Activated CD4-positive, alpha-beta T cell treated with anti-CD3 and anti-CD28 coated beads, Interleukin-2, amount 10 ng/mL, durations not matched to agents 7 days and 5 days (primary cell): ENCODE results near the gene TMPRSS11B. TPM values are rescaled to one million over a fixed set of nuclear protein-coding genes. Genes with fewer than 3 reads are reported as not detected.

Experiments used
- CTCF ChIA-PET: fragments of 350-600 bp; sonication (Branson Sonifier 250); formaldehyde crosslinking; loops from one replicate; lab custom pipeline; 2021; ENCODE audit warnings: antibody characterized with exemption; lab: Charles Lee
- POLR2A ChIA-PET: fragments of 350-600 bp; sonication (Branson Sonifier 250); formaldehyde crosslinking; loops from one replicate; lab custom pipeline; 2021; ENCODE audit warnings: antibody characterized with exemption; lab: Charles Lee
- DNase-seq: peaks from one replicate; pipeline ENCODE4 v3.0.0-alpha.2; 2020
- H3K27ac Mint-ChIP-seq: one replicate; pipeline ENCODE4 v1.8.0; 2021; ENCODE audit warnings: mild to moderate bottlenecking, moderate library complexity, mixed read lengths
- H3K27me3 Mint-ChIP-seq: one replicate; pipeline ENCODE4 v1.8.0; 2021; ENCODE audit warnings: mixed read lengths
- H3K36me3 Mint-ChIP-seq: one replicate; pipeline ENCODE4 v1.8.0; 2021; ENCODE audit warnings: low read depth, mixed read lengths
- H3K4me1 Mint-ChIP-seq: one replicate; pipeline ENCODE4 v1.8.0; 2021; ENCODE audit warnings: mixed read lengths
- H3K4me3 Mint-ChIP-seq: one replicate; pipeline ENCODE4 v1.8.0; 2021; ENCODE audit warnings: mild to moderate bottlenecking, moderate library complexity, mixed read lengths
- H3K9me3 Mint-ChIP-seq: one replicate; pipeline ENCODE4 v1.8.0; 2021; ENCODE audit warnings: mixed read lengths
- total RNA-seq, 2 experiments: library from RNA; stranded (reverse); gene quantifications; one replicate each; pipeline ENCODE4 v1.2.3, GENCODE V29; 2021

Gene TMPRSS11B
- total RNA-seq, 2 experiments from 2014 or later = not detected

DNA sequence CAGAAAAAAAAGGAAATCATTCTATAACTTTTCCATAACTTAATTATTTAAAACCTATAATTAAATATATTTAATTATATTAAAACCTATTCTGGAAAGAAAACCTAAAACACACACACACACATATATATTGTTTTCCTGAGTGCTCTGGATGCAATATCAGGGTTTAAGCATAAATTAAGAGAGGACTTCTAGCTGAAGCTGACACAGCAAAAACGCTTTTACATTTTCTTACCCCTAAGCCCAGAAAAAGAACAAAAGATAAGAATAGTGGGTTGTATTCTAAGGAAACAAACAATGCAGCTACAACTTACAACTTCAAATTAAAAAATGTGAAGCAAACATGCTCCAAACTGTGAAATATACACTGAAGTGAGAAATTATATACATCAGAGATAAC lies 52.3 kb downstream of the TMPRSS11B start:
- H3K4me3 Mint-ChIP-seq = no peak overlapping the region
- ChIA-PET CTCF (no interaction called here), POLR2A (no interaction called here)
- H3K4me1 Mint-ChIP-seq = no peaks in the 10 kb centered on the region
- no peak overlapping the region for H3K27ac Mint-ChIP-seq
- DNase-seq = no peak
- H3K27me3 Mint-ChIP-seq = peaks cover 2% of the 10 kb centered on the region
- no peaks in the 10 kb centered on the region for H3K36me3 Mint-ChIP-seq
- no peaks in the 10 kb centered on the region for H3K9me3 Mint-ChIP-seq

DNA sequence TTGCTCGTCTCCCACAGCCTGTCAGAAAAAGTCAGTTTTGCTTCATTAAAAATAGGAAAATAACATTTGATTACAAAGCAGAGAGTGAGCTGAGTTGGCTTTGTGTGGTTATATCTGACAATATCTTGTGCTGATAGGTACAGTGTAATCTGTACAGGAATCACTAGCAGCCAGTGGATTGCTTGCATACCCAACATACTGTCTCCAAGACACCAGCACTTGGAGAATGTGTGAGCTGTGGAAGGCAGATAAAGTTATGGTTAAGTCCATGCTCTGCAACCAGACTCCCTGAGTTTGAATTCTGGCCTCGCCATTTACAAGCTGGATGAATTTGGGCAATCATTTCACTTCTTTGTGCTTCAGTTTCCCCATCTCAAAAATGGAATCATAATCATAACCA lies 58.3 kb downstream of the TMPRSS11B start:
- no peak overlapping the region for H3K27ac Mint-ChIP-seq

DNA sequence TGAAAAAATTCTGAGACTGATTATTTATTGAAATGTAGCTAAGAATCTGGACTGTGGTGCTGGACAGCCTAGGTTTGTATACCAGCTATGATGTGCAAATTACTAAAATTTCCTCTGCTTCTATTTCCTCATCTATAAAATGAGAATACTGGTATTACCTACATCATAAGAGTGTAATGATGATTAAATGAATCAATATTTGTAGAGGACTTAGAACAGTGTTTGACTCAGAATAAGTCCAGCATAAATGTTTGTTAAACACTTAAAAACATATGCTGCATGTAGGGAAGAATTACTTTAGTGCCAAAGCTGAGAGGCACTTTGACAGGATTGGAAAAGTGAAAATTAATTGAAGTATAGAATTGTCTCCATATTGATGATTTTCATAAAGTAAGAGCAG lies 60.6 kb downstream of the TMPRSS11B start:
- ChIA-PET CTCF (no interaction called here), POLR2A (no interaction called here)
- Mint-ChIP-seq H3K4me3 (no peak overlapping the region), H3K4me1 (no peaks in the 10 kb centered on the region), H3K36me3 (no peaks in the 10 kb centered on the region), H3K9me3 (no peaks in the 10 kb centered on the region), H3K27ac (no peak overlapping the region), H3K27me3 (peaks cover 5% of the 10 kb centered on the region)
- DNase-seq = no peak

More for the DNA sequence above, 58.3 kb downstream of the TMPRSS11B start:
- DNase-seq = no peak
- no peaks in the 10 kb centered on the region for H3K36me3 Mint-ChIP-seq
- no peaks in the 10 kb centered on the region for H3K4me1 Mint-ChIP-seq
- peaks cover 7% of the 10 kb centered on the region for H3K27me3 Mint-ChIP-seq
- CTCF ChIA-PET = no interaction called here
- no peaks in the 10 kb centered on the region for H3K9me3 Mint-ChIP-seq
- no peak overlapping the region for H3K4me3 Mint-ChIP-seq
- POLR2A ChIA-PET = no interaction called here

DNA sequence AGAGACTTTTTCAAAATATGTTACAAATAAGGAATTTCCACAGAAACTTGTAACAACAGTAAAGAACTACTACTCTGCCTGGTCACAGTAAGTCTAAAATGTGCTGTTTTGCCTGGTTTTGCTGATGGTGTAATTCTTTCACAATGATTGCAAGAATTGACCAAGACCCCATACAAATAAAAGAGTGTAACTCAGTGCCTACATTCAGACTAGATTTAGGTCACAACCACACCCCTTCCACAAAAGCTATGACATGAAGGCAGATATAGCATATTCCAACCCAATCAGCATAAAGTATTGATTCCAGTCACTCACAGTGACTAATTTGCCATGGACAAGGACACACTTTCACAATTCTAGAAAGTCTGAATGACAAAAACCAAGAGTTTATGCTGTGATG lies 62.1 kb downstream of the TMPRSS11B start:
- H3K4me1 Mint-ChIP-seq = no peaks in the 10 kb centered on the region
- ChIA-PET POLR2A (no interaction called here), CTCF (no interaction called here)
- peaks cover 7% of the 10 kb centered on the region for H3K27me3 Mint-ChIP-seq
- H3K4me3 Mint-ChIP-seq = no peak overlapping the region
- no peak overlapping the region for H3K27ac Mint-ChIP-seq
- DNase-seq = no peak
- H3K36me3 Mint-ChIP-seq = no peaks in the 10 kb centered on the region
- no peaks in the 10 kb centered on the region for H3K9me3 Mint-ChIP-seq

DNA sequence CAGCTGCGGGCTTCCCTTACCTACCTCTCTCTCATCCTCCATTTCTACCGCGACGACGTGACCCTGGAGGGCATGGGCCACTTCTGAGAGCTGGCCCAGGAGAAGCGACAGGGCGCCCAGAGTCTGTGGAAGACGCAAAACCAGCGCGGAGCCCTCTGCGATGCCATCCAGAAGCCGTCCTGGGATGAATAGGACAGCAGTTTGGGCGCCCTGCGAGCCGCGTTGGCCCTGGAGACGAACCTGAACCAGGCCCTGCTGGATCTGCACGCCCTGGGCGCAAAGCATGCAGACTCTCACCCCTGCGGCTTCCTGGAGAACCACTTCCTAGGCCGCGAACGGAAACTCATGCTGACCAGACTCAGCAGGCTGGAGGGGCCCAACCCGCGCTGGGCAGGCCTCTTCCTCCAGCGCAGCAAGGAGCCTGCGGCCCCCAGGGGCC lies 63.1 kb downstream of the TMPRSS11B start:
- Mint-ChIP-seq H3K27ac (no peak overlapping the region), H3K4me3 (no peak overlapping the region), H3K27me3 (peaks cover 5% of the 10 kb centered on the region), H3K36me3 (no peaks in the 10 kb centered on the region), H3K4me1 (no peaks in the 10 kb centered on the region), H3K9me3 (no peaks in the 10 kb centered on the region)
- POLR2A ChIA-PET = no interaction called here
- CTCF ChIA-PET = no interaction called here
- DNase-seq = no peak

DNA sequence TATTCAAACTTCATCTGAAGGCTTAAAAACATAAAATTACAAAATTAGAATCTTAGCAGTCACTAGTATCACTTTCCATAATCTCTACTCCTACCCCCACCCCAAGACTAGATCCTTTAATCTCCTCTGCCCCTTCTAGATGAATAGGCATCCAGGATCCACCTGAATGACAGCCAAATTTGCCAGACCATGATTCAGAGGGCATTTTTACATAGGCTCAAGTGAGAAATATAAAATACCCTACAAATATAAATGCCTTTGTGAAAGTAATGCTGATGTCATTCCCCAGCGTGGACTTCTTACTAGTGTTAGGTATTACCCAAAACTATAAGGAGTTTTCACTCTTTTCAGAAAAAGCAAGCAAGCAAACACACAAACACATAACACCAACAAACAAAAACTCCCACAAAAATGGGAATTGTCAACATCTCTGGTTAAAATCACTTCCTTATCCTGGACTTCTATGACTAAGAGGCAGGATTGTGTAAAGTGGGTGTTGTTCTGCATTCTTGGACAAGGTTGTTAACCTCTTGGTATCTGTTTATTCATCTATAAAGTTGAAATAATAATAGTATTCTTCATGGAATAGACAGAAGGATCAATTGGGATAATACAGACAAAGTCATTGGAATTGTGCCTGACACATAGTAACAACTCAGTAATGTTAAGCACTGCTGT lies 64.5 kb downstream of the TMPRSS11B start:
- ChIA-PET POLR2A (no interaction called here), CTCF (interaction anchor here (0.6 kb wide), 1 partner anchor 27 kb away, joined by 3 read pairs; no protein-coding TSS in a partner anchor)
- Mint-ChIP-seq H3K9me3 (no peaks in the 10 kb centered on the region), H3K36me3 (no peaks in the 10 kb centered on the region), H3K4me1 (no peaks in the 10 kb centered on the region), H3K27me3 (peaks cover 9% of the 10 kb centered on the region), H3K27ac (no peak overlapping the region), H3K4me3 (no peak overlapping the region)
- no peak for DNase-seq

DNA sequence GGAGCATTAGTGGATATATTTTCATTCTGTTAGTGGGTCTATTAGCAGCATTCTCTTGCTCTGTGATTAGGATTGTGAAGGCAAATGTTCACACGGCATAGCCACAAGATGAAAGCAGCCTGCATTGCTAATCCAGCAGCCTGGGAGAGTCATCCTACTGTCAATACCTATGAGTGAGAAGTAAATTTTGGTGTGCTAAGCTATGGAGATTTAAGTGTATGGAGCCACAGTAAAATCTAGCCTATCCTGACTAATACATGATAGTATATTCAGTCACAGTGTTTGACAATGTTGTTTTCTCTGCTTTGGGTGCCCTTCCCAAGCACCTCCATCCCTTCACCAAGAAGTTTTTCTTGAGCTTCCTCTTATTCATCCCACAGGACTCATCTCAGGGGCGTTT lies 68.6 kb downstream of the TMPRSS11B start:
- peaks cover 8% of the 10 kb centered on the region for H3K27me3 Mint-ChIP-seq
- no peak overlapping the region for H3K27ac Mint-ChIP-seq
- ChIA-PET POLR2A (no interaction called here), CTCF (no interaction called here)
- no peaks in the 10 kb centered on the region for H3K9me3 Mint-ChIP-seq
- no peak overlapping the region for H3K4me3 Mint-ChIP-seq
- no peak for DNase-seq
- peaks cover 2% of the 10 kb centered on the region for H3K4me1 Mint-ChIP-seq
- no peaks in the 10 kb centered on the region for H3K36me3 Mint-ChIP-seq

Other genes with a start within 250 kb of the TMPRSS11B start
- gene TMPRSS11F, start 115.8 kb downstream of the TMPRSS11B start, total RNA-seq = not detected
- gene YTHDC1, start 104.4 kb upstream of the TMPRSS11B start, total RNA-seq = 10 to 100 TPM; 88.7 to 90.3 TPM
- gene TMPRSS11E, start 201.8 kb upstream of the TMPRSS11B start, total RNA-seq = not detected